GM13977 (cell line): ENCODE data around the gene TMEM132E.

Experiments
- DNase-seq: peaks from one replicate; pipeline ENCODE4 v3.0.0; 2012; ENCODE audit warnings: low spot score
- CTCF ChIP-seq: IDR thresholded peaks from 2 replicates; pipeline ENCODE4 v1.5.1; 2012; ENCODE audit warnings: mild to moderate bottlenecking, control low read depth; ENCODE audit not compliant: insufficient read depth; ENCODE audit errors: extremely low read depth, missing control alignments
- in situ Hi-C: fragments of 300-500 bp; cut with MboI; formaldehyde crosslinking; loops from one replicate; pipeline ENCODE4 v1.12.0; 2022; ENCODE audit warnings: low sequenced_read_pairs, low pct_unique_long_range_greater_than_20kb, mixed read lengths, inconsistent platforms; ENCODE audit not compliant: unreplicated experiment

Gene TMEM132E

GRCh38 chr17:34671191-34671590, 91.8 kb downstream of the TMEM132E start:
- no peak for DNase-seq
- in situ Hi-C loops: no loop called here
- TF ChIP-seq CTCF: no peak

GRCh38 chr17:34672176-34672785, 92.9 kb downstream of the TMEM132E start:
- TF ChIP-seq CTCF: no peak
- in situ Hi-C loops: no loop called here
- DNase-seq: no peak

- TF ChIP-seq CTCF: no peak
- DNase-seq: no peak
- in situ Hi-C loops: no loop called here
Measured at GRCh38 chr17:34673516-34673915, 94.1 kb downstream of the TMEM132E start.

- DNase-seq: no peak
- in situ Hi-C loops: no loop called here
Measured at GRCh38 chr17:34673995-34674890, 94.9 kb downstream of the TMEM132E start.

GRCh38 chr17:34675143-34675542, 95.8 kb downstream of the TMEM132E start:
- TF ChIP-seq CTCF: no peak
- no peak for DNase-seq
- in situ Hi-C loops: no loop called here

More at GRCh38 chr17:34673995-34674890, 94.9 kb downstream of the TMEM132E start:
- no peak for TF ChIP-seq CTCF

- TF ChIP-seq CTCF: no peak
- DNase-seq: no peak
Measured at GRCh38 chr17:34675605-34676004, 96.2 kb downstream of the TMEM132E start.

More at GRCh38 chr17:34675605-34676004, 96.2 kb downstream of the TMEM132E start:
- in situ Hi-C loops: no loop called here
